GM23338 (cell line): ENCODE results near the gene ZNF322. TPM values are rescaled to one million over a fixed set of nuclear protein-coding genes. Genes with fewer than 3 reads are reported as not detected.

Source experiments
- ATAC-seq: fragments of 200-7000 bp; cut with Tn5 transposase; 3 replicates; pipeline ENCODE4 v1.9.1; 2020
- DNase-seq: peaks from one replicate; pipeline ENCODE4 v3.0.0-alpha.2; 2015; ENCODE audit warnings: low spot score
- H2AFZ ChIP-seq: fragments of 200-600 bp; sonication (generic); 2 replicates; pipeline ENCODE4 v1.8.0; 2016; ENCODE audit warnings: antibody characterized with exemption, mild to moderate bottlenecking, moderate library complexity
- H3F3A ChIP-seq: fragments of 200-600 bp; sonication (generic); replicated peaks from 2 replicates; pipeline ENCODE4 v1.8.0; 2017; ENCODE audit warnings: antibody characterized with exemption, mixed run types, low read depth
- H3K27ac ChIP-seq: fragments of 200-600 bp; sonication (generic); 2 replicates; pipeline ENCODE4 v1.6.1; 2016; ENCODE audit warnings: low read depth
- H3K27me3 ChIP-seq: fragments of 200-600 bp; sonication (generic); 2 replicates; pipeline ENCODE4 v1.8.0; 2016; ENCODE audit warnings: mild to moderate bottlenecking, mixed run types, moderate library complexity; ENCODE audit not compliant: insufficient read depth
- H3K36me3 ChIP-seq: fragments of 200-600 bp; sonication (generic); 2 replicates; pipeline ENCODE4 v1.8.0; 2016; ENCODE audit warnings: mild to moderate bottlenecking; ENCODE audit not compliant: insufficient read depth
- H3K4me1 ChIP-seq: fragments of 200-600 bp; sonication (generic); 2 replicates; pipeline ENCODE4 v1.8.0; 2016; ENCODE audit warnings: mild to moderate bottlenecking, moderate library complexity; ENCODE audit not compliant: insufficient read depth
- H3K4me2 ChIP-seq: fragments of 200-600 bp; sonication (generic); 2 replicates; pipeline ENCODE4 v1.7.1; 2017; ENCODE audit warnings: mixed run types
- H3K4me3 ChIP-seq: fragments of 200-600 bp; sonication (generic); 2 replicates; pipeline ENCODE4 v1.6.1; 2016; ENCODE audit warnings: mixed run types
- H3K79me2 ChIP-seq: fragments of 200-600 bp; sonication (generic); replicated peaks from 2 replicates; pipeline ENCODE4 v1.8.0; 2017; ENCODE audit warnings: mild to moderate bottlenecking; ENCODE audit not compliant: insufficient read depth
- H3K9me2 ChIP-seq: fragments of 200-600 bp; sonication (generic); 2 replicates; pipeline ENCODE4 v1.8.0; 2017; ENCODE audit not compliant: insufficient read depth
- H4K20me1 ChIP-seq: fragments of 200-600 bp; sonication (generic); replicated peaks from 2 replicates; pipeline ENCODE4 v1.8.0; 2017; ENCODE audit warnings: mild to moderate bottlenecking; ENCODE audit not compliant: insufficient read depth
- H3K27ac Mint-ChIP-seq: 2 replicates; pipeline ENCODE4 v1.8.0; 2020; ENCODE audit warnings: inconsistent platforms, mild to moderate bottlenecking, moderate library complexity, mixed read lengths
- H3K27me3 Mint-ChIP-seq: 3 replicates; pipeline ENCODE4 v1.8.0; 2022; ENCODE audit warnings: low read depth, mild to moderate bottlenecking, moderate library complexity, mixed read lengths, inconsistent platforms; ENCODE audit not compliant: insufficient read depth, poor library complexity
- H3K36me3 Mint-ChIP-seq: 3 replicates; pipeline ENCODE4 v1.8.0; 2021; ENCODE audit warnings: low read depth, mild to moderate bottlenecking, inconsistent platforms, moderate library complexity, mixed read lengths
- H3K4me1 Mint-ChIP-seq: 3 replicates; pipeline ENCODE4 v1.8.0; 2020; ENCODE audit warnings: mild to moderate bottlenecking, inconsistent platforms, mixed read lengths
- H3K4me3 Mint-ChIP-seq: 3 replicates; pipeline ENCODE4 v1.8.0; 2021; ENCODE audit warnings: moderate library complexity, mild to moderate bottlenecking, inconsistent platforms, mixed read lengths
- H3K9me3 Mint-ChIP-seq: 3 replicates; pipeline ENCODE4 v1.8.0; 2020; ENCODE audit warnings: moderate library complexity, mild to moderate bottlenecking, inconsistent platforms, mixed read lengths
- CREB1 ChIP-seq: fragments of 250-450 bp; sonication (Bioruptor Pico); IDR thresholded peaks from 2 replicates; pipeline ENCODE4 v1.5.0; 2020; ENCODE audit warnings: low read depth, mild to moderate bottlenecking, moderate library complexity
- EZH2 ChIP-seq: fragments of 200-600 bp; sonication (generic); IDR thresholded peaks from one replicate; pipeline ENCODE4 v1.8.0; 2017; ENCODE audit warnings: antibody characterized with exemption, mild to moderate bottlenecking, low read depth; ENCODE audit not compliant: unreplicated experiment
- EZH2phosphoT487 ChIP-seq: fragments of 200-600 bp; sonication (generic); IDR thresholded peaks from one replicate; pipeline ENCODE4 v1.8.1; 2018; ENCODE audit warnings: antibody characterized with exemption; ENCODE audit not compliant: unreplicated experiment
- REST ChIP-seq: IDR thresholded peaks from one replicate; pipeline ENCODE4 v1.6.1; 2018; ENCODE audit warnings: antibody characterized with exemption; ENCODE audit not compliant: unreplicated experiment
- STAT1 ChIP-seq: IDR thresholded peaks from one replicate; pipeline ENCODE4 v1.6.1; 2016; ENCODE audit warnings: antibody characterized with exemption; ENCODE audit not compliant: unreplicated experiment
- ZNF462 ChIP-seq: fragments of 250-450 bp; sonication (Bioruptor Pico); IDR thresholded peaks from 2 replicates; pipeline ENCODE4 v1.5.0; 2020; ENCODE audit warnings: mild to moderate bottlenecking, moderate library complexity
- polyA plus RNA-seq: library from polyadenylated mRNA; unstranded; fragments of >200 nt; fragmentation: Nextera tagmentation; extraction: Ambion mirVana; gene quantifications from 2 replicates; pipeline ENCODE4 v1.2.1, GENCODE V29; 2016
- total RNA-seq: library from RNA; depleted of rRNA; stranded (reverse); fragments of >200 nt; shearing (Covaris generic); gene quantifications from 2 replicates; pipeline ENCODE4 v1.2.3, GENCODE V29; 2014

Gene ZNF322
- total and polyA plus RNA-seq, 2 experiments from 2014 or later: 43.3 to 61.0 TPM

- TF ChIP-seq ZNF462 (CRISPR knock-in tag) (no peak), STAT1 (no peak), REST (no peak), EZH2 (no peak)
Observed at GRCh38 chr6:26598267-26598666, 61.3 kb downstream of the ZNF322 start (continued).

- Mint-ChIP-seq H3K4me1 (peaks cover 3% of the 10 kb centered on the region; the same call in 2 of the 3 replicates), H3K27me3 (peaks cover 10% of the 10 kb centered on the region), H3K27ac (no peak overlapping the region), H3K9me3 (peaks cover 3% of the 10 kb centered on the region; the same call in 1 of the 3 replicates), H3K4me3 (no peak overlapping the region), H3K36me3 (peaks cover 12% of the 10 kb centered on the region)
- peaks cover 6% of the 10 kb centered on the region; the same call in 1 of the 2 replicates for H3K36me3 ChIP-seq
- no peaks in the 10 kb centered on the region for H4K20me1 ChIP-seq
- peak overlapping the region; percentile 96 for H3K4me2 ChIP-seq
- DNase-seq (no peak), ATAC-seq (no peak)
- H3K9me2 ChIP-seq: no peaks in the 10 kb centered on the region
- peak overlapping the region; percentile 66 for H3K4me3 ChIP-seq
- H3K27me3 ChIP-seq: no peaks in the 10 kb centered on the region
- no peaks in the 10 kb centered on the region for H3K4me1 ChIP-seq
- H3K27ac ChIP-seq: no peak overlapping the region
- H2AFZ ChIP-seq: no peak overlapping the region
- H3K79me2 ChIP-seq: peaks cover 13% of the 10 kb centered on the region
- H3F3A ChIP-seq: 0 out of 2 replicates have a peak, but pooled peaks cover 5% of the 10 kb centered on the region
- TF ChIP-seq STAT1: no peak
- TF ChIP-seq CREB1 (CRISPR knock-in tag): no peak
- no peak for TF ChIP-seq EZH2phosphoT487
- no peak for TF ChIP-seq ZNF462 (CRISPR knock-in tag)
Observed at GRCh38 chr6:26597821-26598220, 61.7 kb downstream of the ZNF322 start.
